ENCODE data around the gene CCDC3. TPM values are rescaled to one million over a fixed set of nuclear protein-coding genes. Genes with fewer than 3 reads are reported as not detected.

CCDC3 gene
- total and polyA plus RNA-seq, 2 of the 4 experiments (the other 2 are of a cell fraction), result 0.29 to 0.36 TPM

- Histone ChIP-seq H2BK20ac (ENCODE audit: low read depth, low read length) (no peak overlapping the region), H3K4me1 (ENCODE audit: control insufficient read depth, insufficient read depth, low read length) (peaks cover 3% of the 10 kb centered on the region; the same call in 1 of the 2 replicates), H3K18ac (ENCODE audit: low read depth, low read length) (no peak overlapping the region), H4K91ac (ENCODE audit: insufficient read depth, low read depth, low read length) (no peak overlapping the region), H2BK15ac (ENCODE audit: low read depth, low read length) (no peak overlapping the region), H3K27ac (ENCODE audit: insufficient read depth, low read length) (no peak overlapping the region), H3K14ac (replicated peaks; ENCODE audit: low read depth, low read length) (no peak overlapping the region), H3K4ac (ENCODE audit: low read depth, low read length) (no peak overlapping the region), H3K9me3 (ENCODE audit: control insufficient read depth, insufficient read depth, low read length) (no peaks in the 10 kb centered on the region), H3K56ac (ENCODE audit: extremely low read depth, insufficient read depth, low read length) (no peak overlapping the region), H2AK9ac (replicated peaks; ENCODE audit: low read depth, low read length, poor library complexity) (no peak overlapping the region), H2AK5ac (ENCODE audit: low read depth, low read length) (no peak overlapping the region), H2AFZ (replicated peaks; ENCODE audit: low read length, poor library complexity) (no peak overlapping the region), H2BK5ac (ENCODE audit: low read depth, low read length, poor library complexity, severe bottlenecking) (no peak overlapping the region), H3K36me3 (ENCODE audit: control insufficient read depth, insufficient read depth, low read length) (no peaks in the 10 kb centered on the region), H3K23ac (ENCODE audit: low read depth, low read length) (no peak overlapping the region), H4K8ac (ENCODE audit: low read depth in 2 of 2, low read length in 2 of 2) (no peak overlapping the region), H3K9ac (ENCODE audit: low read depth, low read length) (no peak overlapping the region), H4K20me1 (ENCODE audit: insufficient read depth, low read length) (no peaks in the 10 kb centered on the region), H3K79me1 (ENCODE audit: low read depth in 1 of 2, low read length in 2 of 2) (no peaks in the 10 kb centered on the region), H3K4me3 (ENCODE audit: insufficient read depth, low read depth, low read length) (no peak overlapping the region), H3K9me1 (ENCODE audit: insufficient read depth, low read length) (no peaks in the 10 kb centered on the region), H3K4me2 (ENCODE audit: low read depth, low read length) (no peak overlapping the region), H4K5ac (ENCODE audit: low read depth, low read length) (no peak overlapping the region), H3K27me3 (ENCODE audit: control insufficient read depth, insufficient read depth, low read length) (no peaks in the 10 kb centered on the region; the same call in 1 of the 2 replicates), H2BK120ac (ENCODE audit: low read depth, low read length) (no peak overlapping the region)
- BruUV-seq (replicated peaks), result no TSS peak
- dilution Hi-C loops (cut with HindIII; ENCODE audit: low sequenced_read_pairs, unreplicated experiment) (no loop called here), in situ Hi-C loops (cut with MboI; ENCODE audit: low sequenced_read_pairs) (no loop called here), intact Hi-C loops (cut with micrococcal nuclease) (no loop called here)
- ChIA-PET CTCF (no interaction called here), POLR2A (ENCODE audit: unreplicated experiment) (no interaction called here)
- TF ChIP-seq BHLHE40 (IDR thresholded peaks at IDR 0.05; ENCODE audit: low read depth, low read length) (no peak), RAD21 (IDR thresholded peaks at IDR 0.05; ENCODE audit: low read length) (no peak), NFE2L2 (IDR thresholded peaks at IDR 0.05; ENCODE audit: low read depth, low read length) (no peak), POLR2A (IDR thresholded peaks at IDR 0.05; ENCODE audit: low read depth, low read length) (no peak), MAFK (IDR thresholded peaks at IDR 0.05; ENCODE audit: low read depth, low read length) (no peak), MAZ (IDR thresholded peaks at IDR 0.05; ENCODE audit: borderline replicate concordance, low read depth, low read length) (no peak), RFX5 (IDR thresholded peaks at IDR 0.05; ENCODE audit: low read depth, low read length) (no peak), SMC3 (IDR thresholded peaks at IDR 0.05; ENCODE audit: low read depth, low read length) (no peak), RCOR1 (IDR thresholded peaks at IDR 0.05; ENCODE audit: insufficient replicate concordance, low read length) (no peak), MXI1 (IDR thresholded peaks at IDR 0.05; ENCODE audit: borderline replicate concordance, low read depth, low read length) (no peak), CEBPB (IDR thresholded peaks at IDR 0.05; ENCODE audit: low read depth, low read length) (no peak), FOS (IDR thresholded peaks at IDR 0.05; ENCODE audit: low read depth, low read length) (no peak), CHD1 (IDR thresholded peaks at IDR 0.05; ENCODE audit: low read depth, low read length) (no peak)
- TF ChIP-seq, protein P1, sequence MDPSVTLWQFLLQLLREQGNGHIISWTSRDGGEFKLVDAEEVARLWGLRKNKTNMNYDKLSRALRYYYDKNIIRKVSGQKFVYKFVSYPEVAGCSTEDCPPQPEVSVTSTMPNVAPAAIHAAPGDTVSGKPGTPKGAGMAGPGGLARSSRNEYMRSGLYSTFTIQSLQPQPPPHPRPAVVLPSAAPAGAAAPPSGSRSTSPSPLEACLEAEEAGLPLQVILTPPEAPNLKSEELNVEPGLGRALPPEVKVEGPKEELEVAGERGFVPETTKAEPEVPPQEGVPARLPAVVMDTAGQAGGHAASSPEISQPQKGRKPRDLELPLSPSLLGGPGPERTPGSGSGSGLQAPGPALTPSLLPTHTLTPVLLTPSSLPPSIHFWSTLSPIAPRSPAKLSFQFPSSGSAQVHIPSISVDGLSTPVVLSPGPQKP (IDR thresholded peaks at IDR 0.05; ENCODE audit: borderline replicate concordance, low read depth, low read length), result no peak
- TF ChIP-seq, protein P2, sequence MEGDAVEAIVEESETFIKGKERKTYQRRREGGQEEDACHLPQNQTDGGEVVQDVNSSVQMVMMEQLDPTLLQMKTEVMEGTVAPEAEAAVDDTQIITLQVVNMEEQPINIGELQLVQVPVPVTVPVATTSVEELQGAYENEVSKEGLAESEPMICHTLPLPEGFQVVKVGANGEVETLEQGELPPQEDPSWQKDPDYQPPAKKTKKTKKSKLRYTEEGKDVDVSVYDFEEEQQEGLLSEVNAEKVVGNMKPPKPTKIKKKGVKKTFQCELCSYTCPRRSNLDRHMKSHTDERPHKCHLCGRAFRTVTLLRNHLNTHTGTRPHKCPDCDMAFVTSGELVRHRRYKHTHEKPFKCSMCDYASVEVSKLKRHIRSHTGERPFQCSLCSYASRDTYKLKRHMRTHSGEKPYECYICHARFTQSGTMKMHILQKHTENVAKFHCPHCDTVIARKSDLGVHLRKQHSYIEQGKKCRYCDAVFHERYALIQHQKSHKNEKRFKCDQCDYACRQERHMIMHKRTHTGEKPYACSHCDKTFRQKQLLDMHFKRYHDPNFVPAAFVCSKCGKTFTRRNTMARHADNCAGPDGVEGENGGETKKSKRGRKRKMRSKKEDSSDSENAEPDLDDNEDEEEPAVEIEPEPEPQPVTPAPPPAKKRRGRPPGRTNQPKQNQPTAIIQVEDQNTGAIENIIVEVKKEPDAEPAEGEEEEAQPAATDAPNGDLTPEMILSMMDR (conservative IDR thresholded peaks at IDR 0.05; ENCODE audit: low read depth, low read length), result no peak
- TF ChIP-seq, protein P3, sequence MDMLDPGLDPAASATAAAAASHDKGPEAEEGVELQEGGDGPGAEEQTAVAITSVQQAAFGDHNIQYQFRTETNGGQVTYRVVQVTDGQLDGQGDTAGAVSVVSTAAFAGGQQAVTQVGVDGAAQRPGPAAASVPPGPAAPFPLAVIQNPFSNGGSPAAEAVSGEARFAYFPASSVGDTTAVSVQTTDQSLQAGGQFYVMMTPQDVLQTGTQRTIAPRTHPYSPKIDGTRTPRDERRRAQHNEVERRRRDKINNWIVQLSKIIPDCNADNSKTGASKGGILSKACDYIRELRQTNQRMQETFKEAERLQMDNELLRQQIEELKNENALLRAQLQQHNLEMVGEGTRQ (IDR thresholded peaks at IDR 0.05; ENCODE audit: low read depth, low read length), result no peak
- no peak for DNase-seq
- WGBS, 2 experiments (ENCODE audit: extremely low coverage in 2 of 2, insufficient read length in 1 of 2), result 100% methylated on average over 1 of the region's 5 CpGs; no CpG with 5 or more reads in 1 of the 2 experiments
- no peak for ATAC-seq (ENCODE audit: low read depth)
Observed at GRCh38 chr10:12945690-12946359, 55.7 kb downstream of the CCDC3 start.
